Erythroblast (primary cell): ENCODE data around the gene L3MBTL4.

Experiments
- GATA1 ChIP-seq: IDR thresholded peaks from 2 replicates; pipeline ENCODE4 v1.6.1; 2011; ENCODE audit warnings: low read depth, mild to moderate bottlenecking, control low read depth, low read length, moderate library complexity
- POLR2A ChIP-seq: IDR thresholded peaks from 2 replicates; pipeline ENCODE4 v1.6.1; 2011; ENCODE audit warnings: mild to moderate bottlenecking, low read length

DNA sequence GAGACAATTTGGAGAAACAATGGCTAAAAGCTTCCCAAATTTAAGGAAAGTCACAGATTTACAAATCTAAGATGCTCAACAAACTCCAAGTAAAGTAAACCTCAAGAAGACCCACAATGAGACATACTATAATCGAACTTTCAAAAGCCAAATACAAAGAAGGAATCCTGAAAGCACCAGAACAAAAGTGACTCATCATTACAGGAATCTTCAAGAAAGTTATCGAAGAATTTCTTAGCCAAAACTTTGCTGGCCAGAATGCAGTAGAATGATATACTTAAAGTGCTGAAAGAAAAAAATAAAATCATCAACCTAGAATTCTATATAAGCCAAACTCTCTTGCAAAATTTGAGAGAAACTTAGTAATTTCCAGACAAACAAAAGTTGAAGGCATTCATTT lies 412.8 kb downstream of the L3MBTL4 start:
- TF ChIP-seq POLR2A (no peak), GATA1 (no peak)
